ENCODE measurements around the gene MTX2. TPM values are rescaled to one million over a fixed set of nuclear protein-coding genes. Genes with fewer than 3 reads are reported as not detected.

The MTX2 gene
- polyA plus RNA-seq, 1 experiment, result 17.7 TPM

DNA sequence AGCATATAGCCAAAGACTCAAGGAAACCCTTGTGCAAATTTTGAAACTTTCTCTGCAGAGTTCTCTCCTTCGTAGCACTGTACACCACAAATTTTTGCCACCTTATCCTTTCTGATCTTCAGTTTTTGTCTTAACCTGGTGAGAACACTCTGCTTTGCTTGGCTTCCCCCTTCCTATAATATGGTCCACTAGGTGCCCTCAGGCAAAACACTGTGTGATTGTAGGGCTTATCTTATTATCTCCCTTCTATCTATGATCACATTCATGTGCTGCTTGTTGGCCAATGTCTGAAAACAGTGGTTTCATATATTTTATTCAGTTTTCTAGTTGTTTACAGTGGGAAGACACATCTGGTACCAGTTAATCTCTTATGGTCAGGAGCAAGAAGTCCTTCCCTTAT is 111.1 kb downstream of the MTX2 start:
- TF ChIP-seq, protein P1, sequence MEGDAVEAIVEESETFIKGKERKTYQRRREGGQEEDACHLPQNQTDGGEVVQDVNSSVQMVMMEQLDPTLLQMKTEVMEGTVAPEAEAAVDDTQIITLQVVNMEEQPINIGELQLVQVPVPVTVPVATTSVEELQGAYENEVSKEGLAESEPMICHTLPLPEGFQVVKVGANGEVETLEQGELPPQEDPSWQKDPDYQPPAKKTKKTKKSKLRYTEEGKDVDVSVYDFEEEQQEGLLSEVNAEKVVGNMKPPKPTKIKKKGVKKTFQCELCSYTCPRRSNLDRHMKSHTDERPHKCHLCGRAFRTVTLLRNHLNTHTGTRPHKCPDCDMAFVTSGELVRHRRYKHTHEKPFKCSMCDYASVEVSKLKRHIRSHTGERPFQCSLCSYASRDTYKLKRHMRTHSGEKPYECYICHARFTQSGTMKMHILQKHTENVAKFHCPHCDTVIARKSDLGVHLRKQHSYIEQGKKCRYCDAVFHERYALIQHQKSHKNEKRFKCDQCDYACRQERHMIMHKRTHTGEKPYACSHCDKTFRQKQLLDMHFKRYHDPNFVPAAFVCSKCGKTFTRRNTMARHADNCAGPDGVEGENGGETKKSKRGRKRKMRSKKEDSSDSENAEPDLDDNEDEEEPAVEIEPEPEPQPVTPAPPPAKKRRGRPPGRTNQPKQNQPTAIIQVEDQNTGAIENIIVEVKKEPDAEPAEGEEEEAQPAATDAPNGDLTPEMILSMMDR (IDR thresholded peaks at IDR 0.05; ENCODE audit: insufficient read depth, low read depth, low read length), result no peak
- ChIA-PET CTCF (interaction anchor here (0.8 kb wide), 1 partner anchor 11 kb away, joined by 3 read pairs; no protein-coding TSS in a partner anchor), POLR2A (no interaction called here)
- DNase-seq (ENCODE audit: low read depth), result no peak
- Histone ChIP-seq H3K4me3 (ENCODE audit: low read depth, low read length) (no peak overlapping the region), H3K27me3 (ENCODE audit: control insufficient read depth, insufficient read depth, low read length) (no peaks in the 10 kb centered on the region), H3K36me3 (ENCODE audit: control insufficient read depth, insufficient read depth, low read length) (no peaks in the 10 kb centered on the region)

GRCh38 chr2:176383100-176383499 is 113.9 kb downstream of the MTX2 start:
- ChIA-PET CTCF (interaction anchor here (0.9 kb wide), 1 partner anchor 19 kb away, joined by 3 read pairs; no protein-coding TSS in a partner anchor), POLR2A (no interaction called here)
- DNase-seq (ENCODE audit: low read depth), result no peak
- H3K4me3 ChIP-seq (ENCODE audit: low read depth, low read length), result no peak overlapping the region
- no peaks in the 10 kb centered on the region for H3K36me3 ChIP-seq (ENCODE audit: control insufficient read depth, insufficient read depth, low read length)
- TF ChIP-seq, protein P1 (IDR thresholded peaks at IDR 0.05; ENCODE audit: insufficient read depth, low read depth, low read length), result no peak
- peaks cover 4% of the 10 kb centered on the region for H3K27me3 ChIP-seq (ENCODE audit: control insufficient read depth, insufficient read depth, low read length)

DNA sequence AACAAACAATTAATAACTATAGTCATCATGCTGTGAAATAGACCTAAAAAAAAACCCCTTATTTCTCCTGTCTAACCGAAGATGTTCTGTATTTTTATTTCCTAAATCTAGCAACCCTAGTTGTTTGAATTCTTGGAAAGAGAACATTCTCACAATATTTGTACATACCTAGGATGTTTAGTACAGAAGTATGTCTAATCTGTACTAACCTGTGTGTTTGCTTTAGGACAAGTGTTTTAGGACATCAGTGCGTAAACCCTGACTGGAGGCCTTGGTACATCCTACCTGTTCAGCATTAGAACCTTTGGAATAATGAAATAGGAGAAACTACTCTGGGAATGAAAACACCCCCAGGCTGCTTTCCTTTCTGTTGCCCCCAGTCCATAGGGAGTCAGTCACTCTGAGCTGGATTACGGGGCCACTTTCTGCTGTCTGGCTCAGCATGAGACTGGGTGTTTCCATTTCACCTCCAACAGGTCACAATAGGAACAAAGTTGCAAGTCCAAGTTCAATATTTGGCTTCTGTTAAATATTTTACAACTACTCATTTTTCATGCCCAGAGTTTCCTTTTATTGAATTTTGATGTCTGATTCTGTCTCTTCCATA is 114.7 kb downstream of the MTX2 start:
- Histone ChIP-seq H3K36me3 (ENCODE audit: control insufficient read depth, insufficient read depth, low read length) (no peaks in the 10 kb centered on the region), H3K4me3 (ENCODE audit: low read depth, low read length) (no peak overlapping the region), H3K27me3 (ENCODE audit: control insufficient read depth, insufficient read depth, low read length) (peaks cover 4% of the 10 kb centered on the region)
- ChIA-PET CTCF (interaction anchor here (0.9 kb wide), 1 partner anchor 20 kb away, joined by 3 read pairs; no protein-coding TSS in a partner anchor), POLR2A (no interaction called here)
- TF ChIP-seq, protein P1 (IDR thresholded peaks at IDR 0.05; ENCODE audit: insufficient read depth, low read depth, low read length), result no peak
- no peak for DNase-seq (ENCODE audit: low read depth)

DNA sequence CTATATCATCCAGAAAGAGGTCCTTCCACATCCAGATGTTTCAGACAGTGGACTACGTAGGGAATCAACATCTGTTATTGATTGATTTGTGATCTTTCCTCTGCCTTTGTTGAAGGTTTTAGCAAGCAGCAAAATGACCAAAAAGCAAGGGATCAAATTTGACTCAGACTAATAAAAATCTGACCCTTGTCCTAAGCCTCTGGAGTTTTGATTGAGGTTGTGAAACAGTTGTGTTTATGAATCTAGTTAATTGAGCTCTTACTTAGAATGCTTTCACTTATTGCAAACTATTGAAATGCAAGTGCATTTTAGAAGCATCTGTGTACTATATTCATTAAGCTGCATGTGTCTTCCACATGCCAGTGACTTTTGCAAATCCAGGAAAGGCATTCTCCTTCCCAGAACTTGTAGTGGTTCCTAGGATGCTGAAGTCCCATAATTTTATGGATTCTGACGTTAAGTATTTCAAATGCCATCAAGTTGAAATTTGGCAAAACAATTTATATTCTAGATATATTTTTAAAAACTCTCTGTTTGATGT is 116.0 kb downstream of the MTX2 start:
- TF ChIP-seq, protein P1 (IDR thresholded peaks at IDR 0.05; ENCODE audit: insufficient read depth, low read depth, low read length), result no peak
- ChIA-PET POLR2A (no interaction called here), CTCF (no interaction called here)
- peaks cover 4% of the 10 kb centered on the region for H3K27me3 ChIP-seq (ENCODE audit: control insufficient read depth, insufficient read depth, low read length)
- no peak overlapping the region for H3K4me3 ChIP-seq (ENCODE audit: low read depth, low read length)
- DNase-seq (ENCODE audit: low read depth), result no peak
- no peaks in the 10 kb centered on the region for H3K36me3 ChIP-seq (ENCODE audit: control insufficient read depth, insufficient read depth, low read length)

GRCh38 chr2:176385838-176386237 is 116.6 kb downstream of the MTX2 start:
- Histone ChIP-seq H3K36me3 (ENCODE audit: control insufficient read depth, insufficient read depth, low read length) (no peaks in the 10 kb centered on the region), H3K4me3 (ENCODE audit: low read depth, low read length) (no peak overlapping the region), H3K27me3 (ENCODE audit: control insufficient read depth, insufficient read depth, low read length) (peaks cover 4% of the 10 kb centered on the region)
- TF ChIP-seq, protein P1 (IDR thresholded peaks at IDR 0.05; ENCODE audit: insufficient read depth, low read depth, low read length), result no peak
- POLR2A ChIA-PET, result no interaction called here
- CTCF ChIA-PET, result no interaction called here
- no peak for DNase-seq (ENCODE audit: low read depth)

Other genes with a start within 250 kb of the MTX2 start
- gene EVX2, start 185.5 kb upstream of the MTX2 start, polyA plus RNA-seq (2011; rRNA removed), result not detected in 2 replicates
- gene HOXD13, start 176.7 kb upstream of the MTX2 start, polyA plus RNA-seq (2011; rRNA removed), result 0.43 and 0.71 TPM in 2 replicates
- not detected in 2 replicates for gene HOXD12, start 169.6 kb upstream of the MTX2 start, polyA plus RNA-seq (2011; rRNA removed)
- 9.8 and 9.9 TPM in 2 replicates for gene HOXD11, start 162.2 kb upstream of the MTX2 start, polyA plus RNA-seq (2011; rRNA removed)
- 11.0 and 12.6 TPM in 2 replicates for gene HOXD10, start 152.7 kb upstream of the MTX2 start, polyA plus RNA-seq (2011; rRNA removed)
- 1.7 and 1.8 TPM in 2 replicates for gene HOXD9, start 146.7 kb upstream of the MTX2 start, polyA plus RNA-seq (2011; rRNA removed)
- 0.86 and 1.7 TPM in 2 replicates for gene HOXD8, start 139.7 kb upstream of the MTX2 start, polyA plus RNA-seq (2011; rRNA removed)
- gene HOXD4, start 117.9 kb upstream of the MTX2 start, polyA plus RNA-seq (2011; rRNA removed), result 0.12 and 0.28 TPM in 2 replicates
- gene HOXD3, start 112.1 kb upstream of the MTX2 start, polyA plus RNA-seq (2011; rRNA removed), result 0.07 TPM in 1 of 2 replicates, not detected in the other
- not detected in 2 replicates for gene HOXD1, start 80.8 kb upstream of the MTX2 start, polyA plus RNA-seq (2011; rRNA removed)